Prostate gland (tissue), 2 donors: Measurements from ENCODE around the gene SELENOM.

Experiments used
- CTCF ChIP-seq, 4 experiments: fragments of 200-600 bp in 2 of 4; fragments of 450-650 bp in 2 of 4; sonication (generic) in 2 of 4; IDR thresholded peaks; 1 replicate in 3 of 4; 2 replicates in 1 of 4; pipeline ENCODE4 v1.5.1; 2016 to 2019; ENCODE audit warnings: antibody characterized with exemption in 4 of 4, mild to moderate bottlenecking in 2 of 4, moderate library complexity in 2 of 4
- POLR2A ChIP-seq: fragments of 450-650 bp; IDR thresholded peaks from one replicate; pipeline ENCODE4 v1.6.1; 2016; ENCODE audit warnings: antibody characterized with exemption, mild to moderate bottlenecking

GRCh38 chr22:31124290-31124689 is 16.9 kb upstream of the SELENOM start:
- TF ChIP-seq CTCF (IDR thresholded peaks at IDR 0.05) (no peak), POLR2A (no peak)
